ENCODE results near the gene GNB3.
"Not testable (repeated sequence)": the region's sequence is repeated elsewhere in the genome, so short reads cannot be mapped to it uniquely, and the experiment has no call there.

GNB3 gene

DNA sequence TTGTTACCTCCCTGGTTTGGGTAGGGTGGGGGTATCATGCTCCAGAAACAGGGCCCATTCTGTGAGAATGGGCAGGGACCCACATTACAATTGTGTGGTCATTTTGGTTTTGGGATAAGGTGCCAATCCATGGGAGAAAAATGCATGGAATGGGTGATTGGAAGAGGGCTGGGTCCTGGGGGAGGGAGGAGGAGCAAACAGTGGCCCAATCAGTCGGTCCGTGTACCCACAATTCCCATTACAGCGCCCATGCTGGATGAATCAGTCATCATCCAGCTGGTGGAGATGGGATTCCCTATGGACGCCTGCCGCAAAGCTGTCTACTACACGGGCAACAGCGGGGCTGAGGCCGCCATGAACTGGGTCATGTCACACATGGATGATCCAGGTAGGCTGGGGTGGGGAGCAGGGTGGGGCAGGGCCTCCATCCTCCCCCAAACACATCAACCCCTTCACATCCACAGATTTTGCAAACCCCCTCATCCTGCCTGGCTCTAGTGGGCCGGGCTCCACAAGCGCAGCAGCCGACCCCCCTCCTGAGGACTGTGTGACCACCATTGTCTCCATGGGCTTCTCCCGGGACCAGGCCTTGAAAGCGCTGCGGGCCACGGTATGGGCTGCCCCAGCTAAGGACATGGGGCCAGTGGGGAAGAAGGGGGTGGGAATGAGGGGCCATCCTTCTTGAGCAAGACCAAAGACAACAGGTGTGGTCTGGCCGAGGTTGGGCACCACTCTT, 23.0 kb downstream of the GNB3 start:
- DNase-seq = no peak

DNA sequence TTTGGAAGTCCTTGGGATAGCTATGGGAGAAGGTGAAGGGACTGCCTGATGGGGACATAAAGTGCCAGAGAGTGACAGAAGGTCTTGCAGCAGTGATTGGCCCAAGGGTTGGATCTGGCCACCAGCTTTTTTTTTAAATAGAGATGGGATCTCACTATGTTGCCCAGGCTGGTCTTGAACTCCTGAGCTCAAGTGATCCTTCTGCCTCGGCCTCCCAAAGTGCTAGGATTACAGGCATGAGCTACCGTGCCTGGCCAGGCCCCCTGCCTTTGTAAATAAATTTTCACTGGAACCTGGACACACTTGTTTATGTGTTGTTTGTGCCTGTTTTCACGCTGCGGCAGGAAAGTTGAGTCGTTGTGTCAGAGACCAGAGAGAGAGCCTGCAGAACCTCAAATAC, 24.6 kb downstream of the GNB3 start:
- DNase-seq = not testable (repeated sequence)

DNA sequence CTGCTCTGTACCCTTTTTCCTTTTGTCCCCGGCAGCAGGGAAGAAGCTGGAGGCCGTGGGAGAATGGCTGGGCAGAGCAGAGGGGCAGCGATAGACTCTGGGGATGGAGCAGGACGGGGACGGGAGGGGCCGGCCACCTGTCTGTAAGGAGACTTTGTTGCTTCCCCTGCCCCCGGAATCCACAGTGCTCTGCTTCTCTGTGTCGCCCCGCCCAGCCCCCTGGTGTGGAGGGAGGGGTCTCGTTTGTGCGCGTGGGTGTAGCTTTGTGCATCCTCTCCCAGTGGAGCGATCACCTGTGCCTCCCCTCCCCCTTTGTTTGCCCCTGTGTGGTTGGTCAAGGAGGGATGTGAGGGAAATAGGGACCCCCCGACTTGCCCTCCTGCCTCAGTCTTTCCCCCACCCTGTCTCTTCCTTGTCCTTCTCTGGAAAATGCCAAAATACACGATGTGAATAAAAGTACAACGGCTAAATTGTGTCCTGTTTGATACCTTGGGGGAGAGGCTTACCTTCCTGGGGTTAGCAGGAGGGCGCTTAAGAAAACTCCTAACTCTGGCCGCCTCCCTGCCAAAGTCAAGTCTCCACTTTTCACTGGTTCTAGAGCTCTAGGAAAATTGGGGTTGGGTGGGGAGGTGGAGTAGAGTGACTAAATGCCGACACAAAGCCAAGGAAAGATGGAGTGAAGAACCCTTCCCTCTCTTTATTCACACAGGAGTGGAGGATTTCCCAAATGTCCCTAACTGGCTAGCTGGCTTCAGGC, 25.6 kb downstream of the GNB3 start:
- DNase-seq = no peak

DNA sequence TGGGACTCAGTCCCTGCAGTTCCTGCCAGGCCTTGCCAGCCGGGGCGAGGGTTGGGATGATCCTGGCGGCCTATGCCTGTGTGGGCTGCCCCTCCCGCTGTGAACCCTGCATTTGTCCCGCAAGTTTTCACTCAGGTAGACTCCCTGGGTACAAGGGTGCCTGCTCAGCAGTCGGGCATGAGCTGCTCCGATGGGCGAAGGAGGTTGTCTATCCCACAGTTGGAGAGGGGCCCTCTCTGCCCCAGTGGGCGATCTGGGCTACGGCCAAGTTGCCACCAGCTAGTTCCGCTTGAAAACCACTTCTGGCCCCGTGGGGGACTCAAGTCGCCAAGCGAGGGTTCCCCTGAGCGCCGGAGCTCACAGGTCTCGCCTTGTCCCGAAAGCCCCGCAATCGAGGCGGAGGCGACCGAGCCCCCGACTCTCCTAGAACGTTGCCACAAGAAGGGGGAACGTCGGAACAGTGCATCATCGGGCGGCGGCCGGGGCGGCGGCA, 26.2 kb downstream of the GNB3 start:
- DNase-seq = peak in 1 of 6 experiments; percentile 63

DNA sequence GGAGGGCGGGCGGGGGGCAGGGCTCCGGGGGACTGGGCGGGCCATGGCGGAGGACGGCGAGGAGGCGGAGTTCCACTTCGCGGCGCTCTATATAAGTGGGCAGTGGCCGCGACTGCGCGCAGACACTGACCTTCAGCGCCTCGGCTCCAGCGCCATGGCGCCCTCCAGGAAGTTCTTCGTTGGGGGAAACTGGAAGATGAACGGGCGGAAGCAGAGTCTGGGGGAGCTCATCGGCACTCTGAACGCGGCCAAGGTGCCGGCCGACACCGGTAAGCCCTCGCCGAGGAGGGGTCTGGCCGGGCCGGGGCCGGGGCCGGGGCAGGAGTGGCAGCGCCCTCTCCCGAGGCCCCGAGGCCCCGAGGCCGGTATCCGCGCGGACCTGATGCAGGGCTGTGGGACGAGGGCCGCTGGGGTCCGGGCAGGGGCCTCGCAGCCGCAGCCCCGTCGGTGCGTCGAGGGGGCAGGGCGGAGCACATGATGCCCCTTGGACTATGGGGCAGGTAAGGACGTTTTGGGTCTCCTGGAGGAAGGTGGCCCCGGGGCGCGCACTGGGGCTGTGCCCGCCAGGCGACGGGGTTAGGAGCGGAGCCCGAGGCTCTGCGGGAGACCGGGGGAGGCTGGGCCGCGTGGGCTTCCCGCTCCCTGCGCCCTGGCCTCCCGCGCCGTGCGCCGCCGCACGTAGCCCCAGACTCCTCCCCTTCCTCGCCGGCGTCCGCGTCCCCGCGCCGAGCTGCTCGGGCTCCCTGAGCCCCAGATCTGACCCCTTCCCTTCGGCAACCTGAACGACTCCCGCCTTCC, 26.9 kb downstream of the GNB3 start, which contains the start of gene TPI1:
TSS of gene TPI1 (plus strand) at position 119 of the 798 bp plus-strand sequence. CDS start at position 155, 36 bp downstream.
- DNase-seq = peak; percentile 34 to 76 (median 69)

DNA sequence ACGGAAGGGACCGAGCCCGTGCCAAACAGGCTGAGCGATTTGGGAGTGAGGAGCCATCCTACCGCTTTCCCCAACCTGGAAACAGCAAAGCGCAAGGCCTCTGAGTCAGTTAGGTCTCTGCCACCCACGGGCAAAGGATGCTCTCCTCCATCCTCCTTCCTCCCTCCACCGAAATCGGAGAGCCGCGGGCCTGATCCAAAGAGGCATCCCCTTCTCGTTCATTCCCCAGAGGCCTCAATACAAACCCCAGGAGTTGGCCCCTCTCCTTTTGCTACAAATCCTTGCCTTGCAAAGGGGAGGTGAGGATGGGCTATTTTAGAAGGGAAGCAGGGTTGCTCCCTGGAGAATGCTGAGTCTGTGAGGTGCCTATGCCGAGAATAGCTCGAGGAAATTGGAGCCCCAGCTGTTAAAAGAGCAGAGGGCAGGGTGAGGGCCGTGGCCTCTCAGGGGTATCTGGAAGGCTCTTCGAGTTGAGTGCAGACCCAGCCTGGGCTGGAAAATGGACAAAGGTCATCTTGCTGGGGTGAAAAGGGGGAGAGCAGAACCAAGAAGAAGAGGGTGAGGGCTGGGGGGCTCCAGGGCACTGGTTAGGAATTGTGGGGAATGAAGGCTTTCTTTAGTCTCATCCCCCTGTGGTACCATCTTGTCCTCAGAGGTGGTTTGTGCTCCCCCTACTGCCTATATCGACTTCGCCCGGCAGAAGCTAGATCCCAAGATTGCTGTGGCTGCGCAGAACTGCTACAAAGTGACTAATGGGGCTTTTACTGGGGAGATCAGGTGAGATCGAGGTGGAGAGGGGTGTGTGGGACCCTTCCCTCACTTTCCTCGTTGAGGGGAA, 27.7 kb downstream of the GNB3 start:
- DNase-seq = peak in 1 of 6 experiments; percentile 71

DNA sequence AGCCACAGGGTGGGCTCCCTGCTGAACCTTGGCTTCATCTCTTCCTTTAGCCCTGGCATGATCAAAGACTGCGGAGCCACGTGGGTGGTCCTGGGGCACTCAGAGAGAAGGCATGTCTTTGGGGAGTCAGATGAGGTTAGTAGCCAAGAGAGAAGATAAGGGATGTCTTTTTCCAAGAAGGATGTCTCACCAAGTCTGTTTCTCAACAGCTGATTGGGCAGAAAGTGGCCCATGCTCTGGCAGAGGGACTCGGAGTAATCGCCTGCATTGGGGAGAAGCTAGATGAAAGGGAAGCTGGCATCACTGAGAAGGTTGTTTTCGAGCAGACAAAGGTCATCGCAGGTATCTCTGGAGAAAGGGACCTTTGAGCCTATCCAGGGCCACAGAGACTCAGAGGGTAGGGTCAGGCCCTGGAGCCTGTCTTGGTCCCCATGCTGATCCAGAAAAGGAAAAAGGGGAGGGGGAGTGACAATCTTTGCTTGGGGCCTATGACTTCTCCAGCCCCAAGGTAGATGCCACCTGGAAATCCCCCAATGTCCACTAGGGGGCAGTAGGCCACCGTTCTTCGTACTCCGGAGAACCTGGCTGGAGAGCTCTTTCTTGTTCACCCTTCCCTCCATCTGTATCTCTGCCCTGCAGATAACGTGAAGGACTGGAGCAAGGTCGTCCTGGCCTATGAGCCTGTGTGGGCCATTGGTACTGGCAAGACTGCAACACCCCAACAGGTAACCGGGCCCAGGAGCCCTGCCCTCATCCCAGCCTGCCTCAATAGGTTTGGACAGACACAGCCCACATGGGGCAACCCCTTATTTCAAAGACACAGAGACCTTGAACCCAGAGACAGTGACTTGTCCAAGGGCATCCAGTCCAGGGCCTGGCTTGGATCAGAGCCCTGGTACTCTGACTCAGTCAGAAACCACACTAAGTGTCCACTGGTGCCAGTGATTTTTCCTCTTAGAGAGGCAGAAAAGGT, 28.6 kb downstream of the GNB3 start:
- peak; percentile 64 to 89 (median 78) for DNase-seq

DNA sequence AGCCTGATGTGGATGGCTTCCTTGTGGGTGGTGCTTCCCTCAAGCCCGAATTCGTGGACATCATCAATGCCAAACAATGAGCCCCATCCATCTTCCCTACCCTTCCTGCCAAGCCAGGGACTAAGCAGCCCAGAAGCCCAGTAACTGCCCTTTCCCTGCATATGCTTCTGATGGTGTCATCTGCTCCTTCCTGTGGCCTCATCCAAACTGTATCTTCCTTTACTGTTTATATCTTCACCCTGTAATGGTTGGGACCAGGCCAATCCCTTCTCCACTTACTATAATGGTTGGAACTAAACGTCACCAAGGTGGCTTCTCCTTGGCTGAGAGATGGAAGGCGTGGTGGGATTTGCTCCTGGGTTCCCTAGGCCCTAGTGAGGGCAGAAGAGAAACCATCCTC, 29.6 kb downstream of the GNB3 start:
- DNase-seq = not testable (repeated sequence)

DNA sequence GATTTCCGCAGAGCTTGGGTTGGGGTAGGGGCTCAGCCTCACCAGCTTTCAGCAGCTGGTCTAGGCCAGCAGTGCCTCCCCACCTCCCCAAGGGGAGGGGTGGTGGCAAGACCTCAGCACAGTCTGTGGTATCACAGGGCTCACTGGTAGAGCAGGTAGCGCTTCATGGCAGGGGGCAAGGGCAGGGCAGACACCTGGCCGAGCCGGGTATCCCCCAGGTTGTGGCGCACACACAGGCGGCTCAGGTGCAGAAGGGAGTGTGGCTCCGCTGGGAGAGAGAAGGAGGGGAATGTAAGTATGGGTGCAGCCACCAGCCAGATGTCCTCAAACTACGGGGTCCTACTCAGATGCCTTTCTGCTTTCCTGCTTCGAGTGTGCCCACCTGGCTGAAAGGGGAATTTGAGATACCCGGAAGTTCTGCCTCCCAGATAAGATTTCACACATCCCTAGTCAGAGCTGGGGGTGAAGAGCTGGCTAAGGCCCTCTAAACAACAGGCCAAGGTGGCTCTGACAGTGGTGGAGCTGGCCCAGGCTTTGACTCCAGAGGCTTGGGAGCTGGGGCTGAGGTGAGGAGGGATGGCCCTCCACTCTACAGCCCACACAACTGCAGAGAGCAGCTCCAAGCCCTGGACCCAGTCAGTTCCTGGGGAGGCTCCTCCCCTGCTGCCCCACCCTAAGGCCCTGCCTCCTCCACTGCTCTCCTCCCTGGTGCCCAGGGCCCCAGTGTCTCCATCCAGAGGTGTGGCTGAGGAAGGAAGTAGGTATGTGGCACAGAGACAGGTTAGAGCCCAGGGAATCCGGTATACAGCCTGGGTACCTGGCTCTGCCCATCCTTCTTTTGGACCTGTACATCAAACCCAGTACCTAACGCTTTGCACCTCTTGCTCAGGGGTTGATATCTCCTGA, 30.6 kb downstream of the GNB3 start:
- peak in 1 of 6 experiments; percentile 16 for DNase-seq

DNA sequence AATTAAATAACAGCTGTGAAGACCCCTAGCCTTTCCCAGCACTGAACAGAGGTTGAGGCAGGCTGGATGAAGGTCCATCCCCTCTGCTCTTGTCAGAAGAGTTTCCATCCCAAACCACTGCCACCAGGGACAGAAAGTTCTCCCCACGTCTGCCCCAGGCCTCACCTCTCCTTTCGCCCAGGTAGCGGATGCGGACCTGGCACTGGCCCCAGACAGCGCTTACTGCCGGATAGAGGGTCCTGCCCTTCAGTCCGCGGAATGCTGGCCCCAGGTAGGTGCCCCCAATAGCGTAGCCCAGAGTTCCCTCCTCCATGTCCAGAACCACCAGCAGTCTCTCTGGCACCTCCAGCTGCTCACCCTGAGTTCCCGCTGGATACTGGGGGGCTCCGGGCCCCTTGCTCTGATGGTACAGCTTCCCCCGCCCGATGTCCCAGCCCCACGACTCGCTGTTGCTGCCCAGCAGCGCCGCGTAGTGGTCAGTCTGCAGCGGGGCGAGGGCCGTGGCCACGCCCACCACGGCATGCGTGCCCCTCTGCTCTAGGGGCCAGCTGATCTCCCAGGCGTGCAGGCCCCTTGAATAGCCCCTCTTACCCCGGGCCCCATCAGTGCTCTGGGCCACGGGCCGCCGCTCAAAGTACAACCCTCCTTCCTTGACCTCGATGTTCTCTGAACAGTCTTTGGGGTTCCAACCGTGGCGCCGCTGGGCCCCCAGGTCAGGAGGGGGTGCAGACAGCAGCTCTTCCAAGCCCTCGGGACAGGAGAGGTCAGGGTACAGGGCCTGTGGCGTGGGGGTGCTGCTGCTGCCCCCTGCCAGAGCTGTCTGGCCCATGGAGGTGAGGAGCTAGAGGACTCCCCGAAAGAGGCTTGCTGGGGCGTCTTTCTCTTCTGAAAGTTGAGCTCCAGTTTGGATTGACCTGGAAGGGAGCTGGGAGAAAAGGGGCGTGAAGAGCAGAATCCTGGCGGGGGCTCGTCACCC, 31.6 kb downstream of the GNB3 start:
- peak; percentile 51 to 83 (median 76) for DNase-seq

DNA sequence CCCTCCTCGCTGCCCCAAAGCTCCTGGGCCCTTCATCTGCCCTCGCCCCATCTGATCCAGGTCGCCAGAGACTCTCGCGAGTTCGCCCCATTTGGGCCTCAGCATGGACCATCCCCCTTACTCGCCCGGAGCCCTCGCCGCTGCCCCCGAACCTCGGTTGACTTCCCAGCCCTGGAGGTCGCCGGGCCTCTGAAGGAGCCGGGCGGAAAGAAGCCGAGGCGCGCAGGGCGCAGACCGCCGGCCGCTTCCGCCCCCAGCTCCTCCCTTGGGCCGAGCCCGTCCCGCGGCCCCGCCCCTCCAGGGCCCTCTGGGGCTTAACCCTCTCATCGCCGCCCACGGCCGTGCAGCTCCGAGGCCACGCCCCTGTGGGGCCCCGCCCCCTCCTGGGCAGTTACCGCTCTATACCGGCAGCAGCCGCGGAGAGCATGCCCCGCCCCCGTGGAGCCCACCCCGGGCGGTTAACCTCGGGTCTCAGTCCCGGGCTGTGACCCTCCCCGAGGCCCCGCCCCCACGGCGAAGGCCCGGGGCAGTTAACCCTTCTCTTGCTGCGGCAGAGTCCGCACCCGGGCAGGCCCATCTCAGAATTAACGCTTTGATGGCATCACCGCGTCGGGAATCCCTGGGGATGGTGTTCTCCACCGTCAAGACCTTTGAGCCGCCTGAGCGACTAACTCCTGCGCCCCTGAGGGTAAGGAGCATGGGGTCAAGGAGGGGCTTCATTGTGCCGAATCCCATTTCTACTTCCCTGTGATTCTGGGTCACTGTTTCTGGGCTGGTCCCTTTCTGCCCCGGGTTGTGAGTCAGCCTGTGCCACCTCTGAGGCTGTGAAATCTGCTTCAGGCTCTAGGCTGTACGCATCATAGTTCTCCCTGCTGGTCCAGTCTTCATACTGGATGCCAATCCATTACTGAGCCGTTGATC, 32.6 kb downstream of the GNB3 start, which contains the start of gene SPSB2:
TSS of gene SPSB2 (minus strand) at position 210 of the 921 bp plus-strand sequence. CDS start 402 bp downstream, outside the sequence.
- peak; percentile 93 to 97 (median 96) for DNase-seq

DNA sequence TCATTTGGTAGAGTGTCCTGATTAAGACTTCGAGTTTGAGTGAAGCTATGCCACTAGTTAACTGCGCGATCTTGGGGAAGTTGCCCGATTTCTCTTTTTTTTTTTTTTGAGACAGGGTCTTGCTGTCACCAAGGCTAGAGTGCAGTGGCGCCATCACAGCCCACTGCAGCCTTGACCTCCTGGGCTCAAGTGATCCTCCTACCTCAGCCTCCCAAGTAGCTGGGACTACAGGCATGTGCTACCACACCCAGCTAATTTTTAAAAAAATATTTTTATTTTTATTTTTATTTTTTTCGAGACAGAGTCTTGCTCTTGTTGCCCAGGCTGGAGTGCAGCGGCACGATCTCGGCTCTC, 33.3 kb downstream of the GNB3 start:
- DNase-seq = not testable (repeated sequence)

DNA sequence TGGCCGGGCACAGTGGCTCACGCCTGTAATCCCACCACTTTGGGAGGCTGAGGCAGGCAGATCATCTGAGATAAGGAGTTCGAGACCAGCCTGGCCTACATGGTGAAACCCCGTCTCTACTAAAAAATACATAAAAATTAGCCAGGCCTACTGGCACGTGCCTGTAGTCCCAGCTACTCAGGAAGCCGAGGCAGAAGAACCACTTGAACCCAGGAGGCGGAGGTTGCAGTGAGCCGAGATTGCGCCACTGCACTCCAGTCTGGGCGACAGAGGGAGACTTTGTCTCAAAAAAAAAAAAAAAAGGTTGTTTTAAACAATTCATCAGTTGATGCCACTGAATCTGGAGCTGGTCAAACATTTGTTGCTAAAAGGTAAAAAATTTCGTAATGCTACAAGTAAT, 39.1 kb downstream of the GNB3 start:
- not testable (repeated sequence) for DNase-seq

DNA sequence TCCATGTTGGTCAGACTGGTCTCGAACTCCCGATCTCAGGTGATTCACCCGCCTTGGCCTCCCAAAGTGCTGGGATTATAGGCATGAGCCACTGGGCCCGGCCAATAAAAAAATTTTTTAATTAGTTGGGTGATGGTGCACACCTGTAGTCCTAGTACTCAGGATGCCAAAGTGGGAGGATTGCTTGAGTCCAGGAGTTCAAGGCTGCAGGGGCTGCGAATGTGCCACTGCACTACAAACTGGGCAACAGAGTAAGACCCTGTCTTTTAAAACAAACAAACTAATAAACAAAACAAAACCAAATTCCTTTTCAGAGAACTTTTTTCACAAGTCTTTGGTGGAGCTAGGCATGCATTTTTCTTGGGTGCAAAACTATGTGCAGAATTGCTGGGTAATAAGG, 42.5 kb downstream of the GNB3 start:
- DNase-seq = no peak

DNA sequence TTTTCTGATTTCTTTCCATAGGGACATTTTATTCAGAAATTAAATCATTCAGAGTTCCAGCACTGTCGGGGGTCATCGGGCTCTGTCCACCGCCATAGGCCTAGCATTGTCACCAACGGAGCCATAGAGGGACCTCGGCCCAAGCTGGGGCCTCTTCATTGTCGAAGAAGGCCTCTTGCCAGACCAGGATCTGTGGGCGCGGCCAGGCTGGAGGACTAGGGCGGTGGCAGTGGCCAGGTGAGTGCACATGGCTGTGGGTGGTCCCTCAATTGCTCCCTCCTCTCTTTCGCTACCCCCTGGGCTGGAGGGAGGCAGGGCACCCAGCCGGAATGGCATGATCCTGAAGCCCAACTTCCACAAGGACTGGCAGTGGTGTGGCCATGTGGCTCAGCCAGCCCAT, 43.0 kb downstream of the GNB3 start:
- DNase-seq = no peak

DNA sequence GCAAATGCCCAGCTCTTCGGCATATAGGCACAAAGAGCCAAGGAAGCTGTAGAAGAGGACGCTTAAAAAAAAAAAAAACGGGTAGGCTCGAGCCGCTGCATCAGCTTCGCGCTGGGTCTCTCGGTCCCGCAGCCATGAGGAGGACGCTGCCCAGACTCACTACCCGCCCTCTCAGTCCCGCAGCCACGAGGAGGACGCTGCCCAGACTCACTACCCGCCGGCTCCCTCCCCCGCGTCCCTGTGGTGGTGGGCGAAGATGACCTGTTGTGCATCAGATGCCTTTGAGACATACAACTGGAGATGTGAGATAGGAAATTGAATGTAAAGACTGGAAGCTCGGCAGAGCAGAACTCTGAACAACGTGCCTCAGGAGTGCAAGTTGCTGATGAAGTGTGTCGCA, 43.8 kb downstream of the GNB3 start:
- DNase-seq = no peak

Measured in stimulated activated naive CD4-positive, alpha-beta T cell (primary cell).